Islet of Langerhans (tissue), 1 donor: Measurements from ENCODE around the gene TNIK.

Experiments used
- FAIRE-seq: peaks from one replicate; lab custom pipeline; 2011; peaks lifted over from hg19 to GRCh38; lab: Jason Lieb, UNC

Gene TNIK

DNA sequence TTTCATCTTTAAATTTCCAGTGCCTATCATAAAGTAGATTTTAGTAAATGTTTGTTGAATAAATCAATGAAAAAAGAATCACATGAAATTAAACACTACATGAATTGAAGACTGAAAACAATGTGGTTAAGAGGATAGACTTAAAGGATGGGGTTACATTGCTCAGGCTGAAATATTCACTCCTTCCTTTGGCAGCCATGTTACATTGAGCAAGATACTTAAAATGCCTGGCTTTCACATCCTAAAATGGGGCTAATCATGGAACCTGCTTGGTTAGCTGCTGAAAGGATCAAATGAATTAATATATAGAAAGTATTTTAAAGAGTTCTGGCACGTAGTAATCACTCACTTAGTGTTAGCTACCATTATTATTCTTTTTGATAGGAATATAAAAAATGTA is 236.8 kb downstream of the TNIK start:
- FAIRE-seq = no peak

DNA sequence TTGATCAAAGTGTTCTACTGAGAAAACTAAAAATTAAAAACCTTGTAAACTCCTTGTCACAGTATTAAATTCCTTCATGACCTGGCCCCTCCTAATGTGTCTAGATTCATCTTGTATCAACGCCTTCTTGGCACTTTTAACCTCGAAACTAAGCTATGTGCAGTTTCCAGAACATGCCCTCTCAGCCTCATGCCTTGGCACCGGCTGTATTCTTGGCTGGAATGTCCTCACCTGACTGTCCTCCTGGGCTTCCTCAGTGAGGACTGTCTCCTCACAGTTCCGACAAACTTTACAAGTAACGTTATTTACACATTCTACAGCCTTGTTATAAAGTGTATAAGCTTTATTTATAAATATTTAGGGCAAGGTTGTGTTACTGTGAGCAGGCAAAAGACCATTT is 237.2 kb downstream of the TNIK start:
- FAIRE-seq = no peak

DNA sequence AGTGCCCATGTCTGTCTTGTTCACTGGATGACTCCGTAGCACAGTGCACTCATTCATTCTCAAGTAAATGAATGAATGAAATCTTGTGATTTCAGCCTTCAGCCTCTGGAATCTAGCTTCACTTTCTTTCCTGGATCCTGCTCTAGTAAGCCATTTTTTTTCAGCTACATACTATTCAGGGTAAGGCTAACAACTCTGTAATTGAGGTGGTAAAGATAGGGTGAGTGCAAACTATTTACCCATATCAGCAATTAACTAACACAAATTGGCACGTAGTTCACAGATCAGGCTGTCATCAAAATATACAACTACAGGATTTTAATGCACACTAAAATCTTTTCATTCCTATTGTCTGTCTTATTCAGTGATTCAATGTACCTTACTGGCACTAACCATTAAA is 238.6 kb downstream of the TNIK start:
- FAIRE-seq = no peak

DNA sequence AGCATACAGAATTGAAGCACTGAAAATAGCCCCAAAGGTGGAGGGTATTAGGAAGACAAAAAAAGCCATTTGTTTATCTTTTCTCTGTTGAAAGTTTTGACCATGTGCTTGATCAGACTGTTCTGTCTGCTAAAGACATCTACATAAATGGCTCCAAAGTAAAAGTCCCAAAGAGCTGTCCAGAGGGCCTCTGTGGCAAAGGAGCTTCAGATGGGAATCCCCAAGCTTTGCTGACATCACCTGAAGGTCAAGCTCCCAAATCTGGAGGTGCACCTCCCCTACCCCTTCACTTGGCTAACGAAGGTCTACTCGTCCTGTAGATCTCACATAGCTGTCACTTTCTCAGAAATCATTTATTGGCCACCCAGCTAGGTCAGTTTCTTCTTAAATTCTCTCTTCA is 239.1 kb downstream of the TNIK start:
- no peak for FAIRE-seq

DNA sequence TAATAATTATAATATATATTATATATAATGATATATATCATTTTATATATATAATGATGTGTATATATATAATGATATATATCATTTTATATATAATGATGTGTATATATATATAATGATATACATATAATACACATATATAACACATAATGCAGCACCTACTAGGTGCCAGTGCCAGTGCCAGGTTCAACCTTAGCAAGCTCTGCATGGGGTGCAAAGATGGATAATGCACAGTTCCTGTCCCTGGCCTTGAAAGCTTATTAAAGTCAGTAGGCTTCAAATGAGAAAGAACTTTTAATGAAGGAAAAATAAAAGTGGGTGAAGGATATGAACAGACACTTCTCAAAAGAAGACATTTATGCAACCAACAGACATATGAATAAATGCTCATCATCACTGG is 240.9 kb downstream of the TNIK start:
- FAIRE-seq = no peak

DNA sequence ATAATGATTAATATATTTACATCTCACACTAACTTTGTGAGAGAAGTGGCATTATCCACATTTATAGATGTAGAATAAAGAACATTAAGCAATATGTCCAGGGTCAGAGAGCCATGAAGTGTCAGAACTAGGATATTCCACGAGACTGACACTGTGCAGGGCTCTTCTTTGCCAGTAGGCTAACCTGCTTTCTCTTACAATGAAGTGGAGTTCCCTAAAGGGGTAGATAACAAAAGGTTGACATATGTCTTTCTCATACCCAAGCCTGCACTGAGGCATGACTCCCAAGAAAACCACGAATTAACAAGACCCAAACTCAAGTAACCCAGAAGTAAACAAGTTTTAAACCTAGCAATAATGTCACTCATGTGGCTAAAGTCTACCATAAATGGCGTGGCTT is 242.1 kb downstream of the TNIK start:
- FAIRE-seq = no peak

DNA sequence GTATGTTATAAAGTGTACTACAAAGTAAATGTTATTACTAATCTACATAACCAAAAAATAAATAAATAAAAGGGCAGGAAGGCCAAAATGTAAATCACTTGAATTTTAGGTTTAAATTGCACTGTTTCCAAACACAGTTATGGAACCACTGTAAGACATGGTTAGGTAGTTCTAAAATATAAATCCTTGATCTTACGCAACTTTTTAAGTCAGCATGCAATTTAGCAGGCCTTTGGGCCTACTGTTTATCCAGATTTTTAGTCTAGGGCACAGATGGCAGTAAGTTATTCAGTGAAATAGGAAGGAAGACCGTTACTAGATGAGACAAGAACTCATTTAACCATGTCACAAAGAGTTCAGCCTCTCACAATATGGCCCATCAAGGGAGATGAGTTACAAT is 246.3 kb downstream of the TNIK start:
- no peak for FAIRE-seq

DNA sequence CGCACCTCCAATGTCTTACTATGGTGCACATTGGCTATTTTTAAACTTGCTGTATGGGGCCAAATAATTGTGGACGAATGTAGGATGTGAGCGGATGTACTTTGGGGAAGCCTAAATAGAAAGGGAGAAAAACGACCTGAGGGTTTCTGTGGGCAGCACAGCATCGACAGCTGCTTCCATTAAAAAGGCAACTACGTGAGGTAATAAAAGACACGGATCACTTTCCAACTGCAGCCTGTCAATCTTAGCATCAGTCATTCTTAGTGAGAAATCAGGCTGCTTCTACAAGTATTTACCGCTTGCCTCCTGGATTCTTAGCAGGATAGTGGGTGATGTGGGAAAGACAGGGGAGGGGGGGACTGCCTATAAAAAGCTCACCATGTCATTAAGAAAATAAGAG is 247.0 kb downstream of the TNIK start:
- FAIRE-seq = no peak

DNA sequence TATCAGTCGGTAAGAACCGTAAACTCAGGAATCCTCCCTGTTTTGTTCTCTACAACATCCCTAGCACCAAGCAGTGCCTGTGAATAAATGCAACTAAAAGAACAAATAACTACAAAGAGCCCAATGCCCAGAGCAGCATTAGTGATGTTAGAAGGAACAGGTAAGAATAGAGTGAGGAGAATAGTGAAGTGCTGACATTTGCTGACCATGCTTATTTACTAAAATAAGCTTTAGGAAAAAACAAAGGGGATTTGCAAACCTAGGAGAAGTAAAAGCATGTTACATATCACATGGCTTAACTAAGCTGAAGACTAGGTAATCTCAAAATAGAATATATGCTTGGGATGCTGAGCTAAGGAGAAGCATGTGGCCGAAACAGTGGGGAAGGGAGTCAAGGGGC is 247.6 kb downstream of the TNIK start:
- no peak for FAIRE-seq

DNA sequence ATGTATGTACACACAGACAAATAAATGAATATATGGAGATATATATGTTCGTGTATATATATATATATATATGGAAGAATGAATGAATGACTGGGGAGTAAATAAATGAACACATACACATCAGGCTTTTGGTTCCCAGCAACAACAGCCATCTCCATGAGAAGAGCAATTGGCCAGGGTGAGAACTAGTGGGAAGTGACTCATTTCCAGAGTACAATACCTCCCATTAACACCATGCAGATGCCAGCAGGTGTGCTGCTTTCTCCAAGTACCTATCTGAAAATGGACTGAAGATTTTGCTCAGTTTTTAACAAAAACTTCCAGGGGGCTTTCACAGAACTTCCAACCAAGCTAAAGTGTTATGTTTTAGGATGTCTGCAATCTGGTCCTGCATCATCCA is 253.9 kb downstream of the TNIK start:
- no peak for FAIRE-seq

DNA sequence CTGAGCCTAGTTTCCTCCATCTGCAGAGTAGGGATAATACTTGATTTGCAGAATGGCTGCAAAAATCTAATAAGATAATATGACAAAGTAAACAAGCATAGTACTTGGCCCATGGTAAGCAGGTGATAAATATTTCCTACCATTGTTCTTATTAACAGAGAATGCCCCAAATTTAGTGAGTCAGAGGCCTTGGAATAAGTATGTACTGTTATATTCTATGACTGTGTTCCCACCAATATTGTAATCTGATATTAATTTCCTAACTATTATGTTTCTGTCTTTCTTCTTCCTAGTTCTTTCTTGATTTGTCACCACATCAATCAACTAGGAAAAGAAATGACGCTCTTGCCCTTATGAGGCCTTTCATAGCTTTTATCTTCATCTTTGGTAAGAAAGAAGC is 255.3 kb downstream of the TNIK start:
- FAIRE-seq = no peak

DNA sequence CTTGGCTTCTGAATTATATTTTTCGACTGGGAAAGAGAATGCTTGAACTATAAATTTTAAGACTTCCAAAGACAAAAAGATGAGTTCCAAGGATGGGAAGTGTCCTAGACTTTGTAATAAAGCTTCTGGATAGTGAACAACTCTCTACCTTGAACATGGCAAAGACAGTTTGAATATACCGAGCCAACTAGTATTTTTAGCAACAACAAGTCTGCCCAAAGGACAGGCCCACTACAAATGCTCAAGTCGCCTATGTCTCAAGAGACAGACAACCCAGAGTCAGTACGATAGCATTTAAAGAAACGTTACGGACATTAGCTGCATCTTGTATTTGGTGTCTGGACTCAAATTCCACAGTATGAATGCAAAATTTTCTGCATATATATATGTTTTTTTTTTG is 258.4 kb downstream of the TNIK start:
- FAIRE-seq = no peak

DNA sequence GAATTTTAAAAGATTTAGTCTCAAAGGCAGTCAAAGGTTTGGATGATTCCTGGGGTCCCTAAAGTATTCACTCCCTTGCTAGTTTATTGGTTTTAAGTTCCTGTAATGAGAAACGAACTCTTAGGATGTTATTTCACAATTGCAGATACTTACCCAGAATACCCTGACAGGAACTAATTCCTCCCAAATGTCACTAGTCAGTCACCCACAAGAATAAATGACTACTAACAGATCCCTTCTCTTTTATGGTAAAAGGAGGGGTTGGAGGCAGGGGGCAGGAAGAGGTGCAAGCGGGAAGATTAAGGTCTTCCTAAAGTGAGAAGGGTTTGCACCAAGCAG is 259.5 kb downstream of the TNIK start:
- FAIRE-seq = no peak

DNA sequence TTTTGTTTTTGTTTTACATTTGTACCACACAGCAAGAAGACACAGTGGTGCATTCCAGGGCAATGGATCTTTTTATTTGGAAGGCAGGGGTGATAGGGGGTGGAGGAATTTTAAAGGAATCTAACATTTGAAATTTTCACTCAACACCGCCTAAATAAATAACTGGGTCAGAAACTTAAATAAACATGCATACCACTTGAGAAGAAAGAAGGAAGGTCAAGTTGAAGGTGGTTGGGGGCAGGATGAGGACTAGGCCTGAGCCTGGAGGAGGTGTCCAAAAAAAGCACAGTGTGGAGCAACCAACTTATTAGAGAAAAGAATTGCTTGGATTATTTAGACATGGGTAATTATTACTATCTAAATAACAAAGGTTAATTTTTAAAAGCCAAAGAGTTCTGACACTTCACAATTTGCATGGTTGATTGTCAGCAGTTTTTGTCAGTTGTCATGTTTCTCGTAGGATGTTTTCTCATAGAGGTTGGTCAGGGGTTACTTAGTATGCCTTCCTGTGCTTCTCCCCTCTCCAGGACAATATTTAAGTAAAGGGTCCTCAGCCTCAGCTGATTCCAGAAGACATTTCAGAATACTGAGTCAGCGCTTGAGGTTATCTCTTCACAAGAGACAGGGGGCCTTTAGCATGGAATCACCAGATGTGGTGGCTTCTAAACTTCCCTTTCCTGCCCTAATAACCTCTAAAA is 260.0 kb downstream of the TNIK start:
- no peak for FAIRE-seq

DNA sequence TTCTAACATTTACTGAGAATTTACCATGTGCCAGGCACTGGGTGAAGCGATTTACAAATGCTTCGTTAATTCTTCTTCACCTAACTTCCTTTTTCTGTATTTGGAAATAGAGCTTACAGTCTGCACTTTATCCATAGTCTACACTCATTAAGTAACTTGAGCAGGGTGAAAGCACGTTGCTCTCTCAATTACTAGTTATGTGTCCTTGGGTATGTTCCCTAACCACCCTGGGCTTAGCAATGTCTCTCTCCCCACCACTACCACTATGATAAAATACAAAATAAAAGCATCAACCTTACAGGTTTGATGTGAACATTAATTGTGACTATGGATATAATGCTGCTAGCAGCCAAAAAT is 260.8 kb downstream of the TNIK start:
- no peak for FAIRE-seq

DNA sequence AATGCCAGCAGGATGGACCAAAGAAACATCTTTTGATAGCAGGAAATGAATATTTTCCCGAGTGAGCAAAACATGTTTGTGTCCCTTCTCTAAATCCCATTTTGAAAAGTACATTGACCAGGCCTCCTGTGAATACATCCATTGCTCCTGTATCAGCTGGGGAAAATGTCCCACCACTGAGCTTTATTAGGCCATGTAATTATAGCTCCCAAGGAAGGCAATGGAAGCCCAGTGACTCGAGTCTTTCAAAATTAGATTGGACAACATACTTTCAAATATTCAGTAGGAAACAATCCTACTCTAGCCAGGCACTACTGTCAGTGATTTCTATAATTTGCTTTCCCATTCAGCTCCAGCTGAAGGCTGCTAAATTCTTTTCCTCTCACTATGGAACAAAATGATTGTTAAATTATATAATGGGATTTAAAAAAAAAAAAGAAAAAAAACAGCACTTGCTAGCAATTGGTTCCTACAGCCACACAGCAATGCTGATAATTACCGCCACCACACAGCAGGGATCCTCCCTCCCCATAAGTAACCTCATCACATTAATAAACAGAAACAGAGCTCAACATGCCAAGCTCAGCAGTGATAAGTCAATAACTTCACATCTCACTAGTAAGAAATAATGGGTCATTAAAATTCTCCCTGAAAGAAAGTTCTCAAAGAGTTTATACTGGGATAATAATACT is 261.3 kb downstream of the TNIK start:
- FAIRE-seq = no peak

DNA sequence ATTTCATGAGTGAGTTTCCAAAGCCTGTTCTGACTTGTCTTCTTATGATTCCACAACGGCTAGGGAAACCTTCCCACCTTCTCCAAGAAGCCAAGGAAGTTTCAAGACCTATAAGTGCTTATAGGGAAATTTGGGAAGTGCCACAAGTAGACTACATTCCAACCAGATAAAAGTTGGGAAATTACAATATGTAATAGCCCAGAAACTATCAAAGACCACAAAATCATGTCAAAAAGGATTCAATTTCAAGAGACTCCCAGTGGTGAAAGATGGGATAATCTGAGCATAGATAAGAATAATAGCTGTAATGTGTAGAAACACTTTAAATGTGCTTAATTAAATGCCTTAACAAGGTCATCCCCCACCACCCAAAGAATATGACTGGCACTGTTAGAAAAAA is 264.5 kb downstream of the TNIK start:
- no peak for FAIRE-seq

DNA sequence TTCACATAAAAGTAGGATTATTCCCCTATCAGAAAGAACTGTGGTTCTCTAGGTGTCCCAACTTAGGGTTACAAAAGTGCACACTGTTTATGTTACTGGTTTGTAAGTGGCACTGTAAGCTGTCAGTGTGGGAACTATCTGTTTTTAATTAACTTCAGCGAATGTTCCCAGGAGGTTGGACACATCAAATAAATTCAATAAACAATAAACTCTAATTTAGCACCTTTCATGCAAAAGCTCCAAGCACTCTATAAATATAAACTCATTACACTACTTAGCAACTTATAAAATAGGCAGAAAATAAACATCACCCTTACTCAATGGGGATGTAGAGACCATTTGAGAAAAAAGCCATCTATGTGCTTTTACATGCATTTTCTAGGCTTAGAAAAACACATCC is 265.2 kb downstream of the TNIK start:
- FAIRE-seq = no peak

DNA sequence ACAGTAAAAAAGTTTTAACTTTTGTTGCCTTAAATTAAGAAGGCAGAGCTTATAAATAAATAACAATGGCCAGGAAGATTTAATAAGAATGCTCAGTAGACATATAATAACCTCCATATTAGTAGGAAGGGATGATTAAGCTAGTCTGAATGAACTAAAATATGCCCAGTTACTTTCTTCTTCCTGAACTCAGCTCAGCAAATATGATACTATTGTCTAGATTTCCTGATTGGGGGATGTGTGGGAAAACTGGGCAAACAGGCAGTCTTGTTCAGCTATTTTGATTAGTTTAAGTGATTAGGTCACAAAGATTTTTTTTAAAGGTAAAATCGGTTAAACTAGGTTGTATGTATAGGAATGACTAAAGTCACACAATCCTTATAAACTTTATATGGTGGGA is 266.5 kb downstream of the TNIK start:
- FAIRE-seq = no peak

DNA sequence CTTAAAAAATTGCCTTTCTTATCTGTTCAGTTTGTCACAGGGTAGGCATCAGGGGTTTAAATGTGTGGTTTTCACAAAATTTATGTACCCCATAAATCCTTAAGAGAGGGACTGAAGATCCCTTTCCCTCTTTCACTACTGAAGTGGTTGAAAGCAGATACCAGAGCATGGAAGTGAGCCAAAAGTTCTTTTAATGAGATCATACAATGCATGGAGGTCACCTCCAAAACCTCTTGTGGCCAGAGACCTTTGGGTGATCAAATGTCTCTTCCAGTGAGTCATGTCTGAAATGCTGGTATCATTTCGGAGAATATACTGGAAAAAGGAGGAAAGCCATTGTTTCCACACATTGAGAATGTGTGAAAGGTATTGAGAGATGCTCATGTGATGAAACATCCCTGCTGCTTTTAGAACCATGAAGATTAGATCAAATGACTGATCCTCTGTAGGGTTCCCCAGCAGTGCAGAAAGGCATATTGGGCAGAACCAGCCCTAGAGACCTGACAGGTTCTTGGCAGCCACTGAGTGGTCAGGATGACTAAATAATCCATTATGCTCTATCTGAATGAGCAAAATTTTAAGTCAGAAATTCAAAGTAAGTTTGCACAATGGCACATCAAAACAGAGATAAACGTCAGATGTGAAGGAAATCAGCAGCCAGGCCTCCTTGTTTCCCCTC is 267.9 kb downstream of the TNIK start:
- no peak for FAIRE-seq

DNA sequence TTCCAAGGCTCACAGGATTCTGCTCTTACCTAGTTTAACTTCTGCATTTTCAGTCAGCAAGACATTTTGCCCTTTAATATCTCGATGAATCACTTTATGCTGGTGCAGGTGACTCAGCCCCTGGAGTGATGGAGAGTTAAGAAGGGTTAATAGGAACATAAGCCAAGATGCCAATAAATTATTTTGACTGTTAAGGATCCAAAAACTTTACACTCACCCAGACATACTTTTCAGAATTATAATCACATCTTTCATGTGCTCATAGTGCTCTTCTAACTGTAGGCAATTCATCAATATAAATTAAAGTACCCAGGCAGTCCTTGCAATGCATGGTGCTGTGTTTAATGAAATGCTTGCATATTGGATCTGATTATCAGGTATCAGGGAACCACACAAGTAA is 269.5 kb downstream of the TNIK start:
- no peak for FAIRE-seq

DNA sequence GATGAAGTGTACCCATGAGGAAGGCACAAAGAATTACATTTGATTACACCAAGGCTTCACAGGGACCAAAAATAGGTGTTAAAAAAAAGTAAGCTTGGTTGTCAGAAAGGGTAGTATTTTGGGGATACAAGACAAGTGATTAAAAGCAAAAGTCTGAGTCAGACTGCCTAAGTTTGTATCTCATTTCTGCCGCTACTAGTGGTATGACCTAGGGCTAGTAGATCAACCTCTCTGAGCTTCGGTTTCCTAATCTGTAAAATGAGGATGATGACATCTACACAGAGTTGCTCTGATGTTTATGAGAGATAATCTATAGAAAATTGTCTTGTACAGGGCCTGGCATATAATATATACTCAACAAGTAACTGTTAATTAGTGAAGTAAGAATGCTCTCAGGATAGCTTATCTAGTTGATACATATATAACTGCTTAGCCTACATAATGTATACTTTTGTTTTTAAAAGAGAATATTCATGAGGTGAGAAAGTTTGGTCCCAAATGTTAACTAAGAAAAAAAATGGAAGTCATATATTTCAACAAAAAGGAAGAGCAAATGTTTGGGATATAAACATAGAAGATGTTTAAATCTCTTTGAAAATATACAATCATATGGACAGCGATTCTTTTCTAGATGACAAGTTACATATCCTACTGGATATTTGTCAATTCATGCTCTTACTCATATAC is 270.7 kb downstream of the TNIK start:
- FAIRE-seq = no peak

DNA sequence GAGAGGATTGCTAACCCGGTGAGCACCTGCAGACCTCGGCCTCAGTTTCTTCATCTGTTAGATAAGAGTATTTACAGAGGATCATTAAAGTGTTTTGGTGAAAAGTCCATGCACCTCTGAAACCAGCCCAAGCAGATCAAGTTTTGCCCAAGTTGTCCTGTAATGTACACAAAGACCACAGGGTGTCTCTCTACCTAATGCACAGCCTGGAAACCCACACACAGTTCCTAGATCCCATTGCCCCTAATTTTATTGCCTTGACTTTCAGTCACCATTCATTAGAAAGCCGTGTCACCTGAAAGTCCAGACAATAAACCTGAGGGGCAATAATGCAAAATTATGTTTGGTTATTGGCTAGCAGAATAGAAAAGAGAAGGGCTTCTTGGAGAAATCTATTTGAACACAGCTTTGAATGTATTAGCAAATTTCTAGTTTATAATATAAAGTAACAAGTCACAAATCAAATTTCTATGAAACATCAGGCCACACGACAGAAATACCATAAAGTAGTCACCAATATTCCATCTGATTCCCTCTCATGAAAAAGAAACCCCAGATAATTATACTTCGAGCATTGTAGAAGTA is 272.4 kb downstream of the TNIK start:
- FAIRE-seq = peak; percentile 72
